HS-27A (cell line): ENCODE measurements around the gene GRIFIN.
"Not testable (repeated sequence)": the region's sequence is repeated elsewhere in the genome, so short reads cannot be mapped to it uniquely, and the experiment has no call there.

ENCODE experiments used
- DNase-seq: peaks from one replicate; pipeline ENCODE4 v3.0.0-alpha.2; 2012; ENCODE audit warnings: low read depth, missing footprints

Gene GRIFIN

GRCh38 chr7:2478399-2478785 is 2.2 kb upstream of the GRIFIN start:
- DNase-seq: no peak

- no peak for DNase-seq
Measured at GRCh38 chr7:2477447-2478398, 1.5 kb upstream of the GRIFIN start.

GRCh38 chr7:2476776-2477446 is 713 bp upstream of the GRIFIN start:
- no peak for DNase-seq

DNA sequence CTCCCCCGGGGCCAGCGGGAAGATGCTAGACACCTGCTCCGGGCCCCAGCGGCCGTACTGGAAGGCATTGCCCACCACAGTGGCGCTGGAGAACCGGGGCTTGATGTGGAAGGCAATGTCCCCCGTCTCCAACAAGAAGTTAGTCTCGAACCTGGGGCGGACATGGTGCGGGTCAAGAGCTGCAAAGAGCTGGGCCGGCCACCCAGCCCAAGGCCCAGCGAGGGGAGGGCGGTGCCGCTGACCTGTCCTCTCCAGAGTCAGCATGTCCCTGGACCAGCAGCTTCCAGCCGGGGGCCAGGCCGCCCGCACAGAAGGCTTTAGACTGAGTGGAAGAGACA is 551 bp downstream of the GRIFIN start:
- no peak for DNase-seq

DNA sequence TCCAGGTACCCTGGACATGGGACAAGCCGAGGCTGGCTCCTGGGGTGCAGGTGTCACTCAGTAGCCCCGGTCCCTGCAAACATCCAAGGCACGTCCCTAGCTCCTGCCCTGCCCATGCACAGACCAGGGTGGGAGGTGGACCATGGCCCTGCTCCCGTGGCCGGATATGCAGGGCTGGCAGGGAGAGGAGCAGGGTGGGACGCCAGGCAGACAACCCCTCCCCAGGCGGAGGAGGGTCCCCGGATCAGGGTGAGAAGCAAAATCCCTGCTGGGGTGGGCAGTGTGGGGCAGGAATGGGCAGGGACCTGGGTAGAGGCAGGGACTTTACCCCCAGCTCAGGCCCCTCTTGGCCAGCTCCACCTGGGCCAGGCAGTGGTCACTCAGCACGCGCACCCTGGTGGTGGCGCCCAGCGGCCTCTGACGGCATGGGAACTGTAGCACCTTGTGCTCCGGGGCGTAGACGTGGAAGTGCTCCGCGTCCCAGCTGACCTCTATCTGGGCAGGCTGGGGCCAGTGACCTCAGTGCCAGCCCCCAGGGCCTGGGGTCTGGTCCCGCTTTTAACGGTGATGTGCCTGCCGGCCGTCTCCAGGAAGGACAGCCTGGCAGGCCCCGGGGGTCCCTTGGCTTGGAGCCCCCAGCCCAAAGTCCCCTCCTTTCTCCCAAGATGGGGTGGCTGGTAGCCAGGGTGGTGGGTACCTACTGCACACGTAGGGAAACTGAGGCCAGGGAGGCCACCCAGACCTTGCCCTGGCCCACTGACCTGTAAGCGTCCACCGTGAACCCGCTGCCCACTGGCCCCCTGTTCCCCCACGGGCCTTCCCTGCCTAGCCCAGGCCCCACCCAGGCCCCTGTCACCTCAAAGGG is 1.2 kb downstream of the GRIFIN start:
- no peak for DNase-seq

DNA sequence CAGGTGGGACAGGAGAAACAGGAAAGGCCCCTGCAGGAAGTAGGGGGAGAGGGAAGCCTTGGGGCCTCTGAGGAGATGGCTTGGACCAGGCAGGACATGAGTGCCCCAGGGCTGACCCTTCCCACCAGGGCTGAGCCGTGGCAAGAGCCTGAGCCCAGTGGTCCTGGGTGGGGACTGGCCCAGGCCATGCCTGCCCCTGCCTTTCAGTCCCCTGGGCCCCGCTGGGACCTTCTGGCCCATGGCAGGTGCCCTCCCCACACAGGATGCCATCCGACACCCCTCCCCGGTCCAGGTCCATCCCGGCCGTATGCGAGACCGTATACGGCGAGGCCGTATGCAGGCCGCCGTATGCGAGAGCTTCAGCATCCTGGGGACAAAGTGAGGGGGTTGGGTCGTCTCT is 2.0 kb downstream of the GRIFIN start:
- no peak for DNase-seq

- no peak for DNase-seq
Measured at GRCh38 chr7:2473496-2474180, 2.6 kb downstream of the GRIFIN start.

GRCh38 chr7:2472739-2473138 is 3.5 kb downstream of the GRIFIN start:
- no peak for DNase-seq

DNA sequence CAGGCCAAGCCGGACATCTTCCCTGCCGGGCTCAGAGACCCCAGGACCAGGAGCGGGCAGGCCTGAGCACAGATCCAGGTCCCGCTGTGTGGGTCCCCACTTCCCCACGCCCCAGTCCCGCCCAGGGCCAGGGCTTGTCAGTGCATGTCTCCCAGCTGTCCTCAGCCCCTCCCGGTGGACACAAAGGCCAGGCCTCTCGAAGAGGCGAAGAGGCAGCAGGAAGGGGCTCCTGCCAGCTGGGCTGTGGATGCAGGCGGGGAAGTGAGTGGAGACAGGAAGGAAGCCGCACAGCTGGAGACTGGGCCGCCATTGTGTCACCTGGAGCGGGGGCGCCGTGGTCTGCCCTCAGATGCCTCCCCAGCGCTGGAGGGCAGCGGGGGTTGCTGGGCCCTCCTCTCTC is 4.8 kb downstream of the GRIFIN start:
- DNase-seq: no peak

DNA sequence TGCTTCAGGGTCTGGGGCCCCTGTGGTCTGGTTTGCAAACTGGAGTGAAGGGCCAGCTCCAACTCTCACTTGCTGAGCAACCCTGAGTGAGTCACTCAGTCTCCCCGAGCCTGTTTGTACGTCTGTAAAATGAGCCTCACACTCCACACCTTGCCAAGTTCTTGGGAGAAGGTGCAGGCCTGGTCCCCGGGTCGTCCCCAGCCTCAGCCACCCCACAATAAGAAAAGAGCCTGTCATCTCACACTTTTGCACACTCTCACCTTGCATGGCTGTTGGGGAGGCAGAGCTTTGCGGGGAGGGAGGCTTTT is 5.2 kb downstream of the GRIFIN start:
- no peak for DNase-seq

- no peak for DNase-seq
Measured at GRCh38 chr7:2470204-2471021, 5.8 kb downstream of the GRIFIN start.

GRCh38 chr7:2469460-2470203 is 6.6 kb downstream of the GRIFIN start:
- DNase-seq: not testable (repeated sequence)

DNA sequence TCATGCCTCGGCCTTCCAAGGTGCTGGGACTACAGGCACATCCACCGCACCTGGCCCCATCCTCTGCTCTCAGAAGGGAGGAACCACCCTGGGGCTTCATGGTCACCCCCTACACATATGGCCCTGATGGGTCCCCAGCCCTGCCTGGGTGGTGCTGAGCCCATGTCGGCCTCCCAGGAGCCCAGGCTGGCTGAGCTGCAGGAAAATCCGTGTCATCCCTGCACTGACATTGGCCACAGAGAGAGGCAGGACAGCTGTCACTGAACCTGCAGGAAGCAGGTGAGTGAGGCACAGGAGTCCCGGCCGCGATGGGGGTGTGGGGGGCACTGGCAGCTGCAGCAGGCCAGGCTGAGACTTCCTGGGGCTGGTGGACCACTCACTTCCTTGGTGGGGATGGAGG is 8.0 kb downstream of the GRIFIN start:
- DNase-seq: no peak

DNA sequence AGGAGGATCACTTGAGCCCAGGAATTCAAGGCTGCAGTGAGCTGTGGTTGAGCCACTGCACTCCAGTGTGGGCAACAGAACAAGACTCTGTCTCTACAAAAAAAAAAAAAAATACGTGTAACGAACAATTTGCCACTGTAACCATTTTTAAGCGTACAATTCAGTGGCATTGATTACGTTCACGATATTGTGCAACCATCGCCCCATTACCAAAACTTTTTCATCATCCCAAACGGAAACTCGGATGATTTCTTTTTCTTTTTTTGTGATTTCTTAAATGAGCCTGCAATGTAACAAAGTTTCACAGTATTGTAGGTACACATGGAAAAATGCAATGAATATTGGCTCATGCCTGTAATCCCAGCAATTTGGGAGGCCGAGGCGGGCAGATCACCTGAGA is 9.5 kb downstream of the GRIFIN start:
- DNase-seq: no peak

DNA sequence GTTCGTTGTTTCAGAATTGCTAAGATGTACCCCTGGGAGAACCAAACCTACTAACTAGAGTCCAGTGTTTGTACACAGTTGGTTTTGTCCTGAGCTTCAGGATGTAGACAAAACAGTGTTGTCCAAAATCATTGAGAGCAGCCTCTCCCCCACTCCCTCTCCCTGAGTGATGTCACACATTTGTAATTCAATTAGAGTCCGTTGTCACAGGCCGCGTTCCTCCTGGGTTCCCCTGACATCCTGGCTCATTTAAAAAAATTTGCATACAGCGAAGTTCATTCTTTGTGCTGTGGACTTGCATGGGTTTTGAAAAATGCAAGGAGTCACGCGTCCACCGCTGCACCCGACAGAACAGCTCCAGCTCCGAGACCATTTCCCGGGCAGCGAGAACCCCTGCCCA is 10.3 kb downstream of the GRIFIN start:
- DNase-seq: no peak

DNA sequence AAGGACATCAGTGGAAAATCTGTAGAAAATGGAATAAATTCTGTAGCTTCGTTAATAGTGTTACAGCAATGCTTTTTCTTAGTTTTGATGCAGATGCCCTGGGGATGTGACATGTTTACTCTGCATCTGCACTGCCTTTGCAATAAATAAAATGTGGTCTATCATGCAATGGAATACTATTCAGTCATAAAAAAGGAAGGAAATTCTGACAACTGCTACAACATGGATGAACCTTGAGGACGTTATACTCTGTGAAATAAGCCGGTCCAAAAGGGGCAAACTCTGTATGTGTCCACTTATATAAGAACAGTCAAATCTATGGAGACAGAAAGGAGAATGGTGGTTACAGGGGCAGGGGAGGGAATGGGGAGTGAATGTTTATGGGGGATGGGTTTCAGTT is 13.5 kb downstream of the GRIFIN start:
- no peak for DNase-seq

GRCh38 chr7:2461268-2462026 is 14.8 kb downstream of the GRIFIN start:
- no peak for DNase-seq

DNA sequence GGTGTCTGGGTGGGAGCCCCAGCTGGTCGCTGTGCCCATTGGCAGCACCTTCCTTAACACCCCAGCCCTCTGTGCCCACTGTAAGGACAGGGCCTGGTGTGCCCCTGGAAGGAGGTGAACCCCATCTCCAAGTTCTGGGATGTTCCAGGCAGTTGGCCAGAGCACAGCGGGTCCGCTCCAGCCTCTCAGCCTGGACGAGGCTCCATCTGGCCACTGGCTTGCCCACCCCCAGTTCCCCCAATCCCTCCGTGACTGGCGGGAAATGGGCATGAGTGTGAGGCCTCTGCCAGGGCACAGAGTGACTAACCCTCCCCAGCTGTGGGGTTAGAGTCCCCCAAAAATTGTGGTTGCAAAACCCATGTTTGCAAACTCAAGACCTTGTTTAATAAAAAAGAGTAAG is 15.6 kb downstream of the GRIFIN start:
- no peak for DNase-seq

GRCh38 chr7:2460188-2460587 is 16.0 kb downstream of the GRIFIN start:
- no peak for DNase-seq

DNA sequence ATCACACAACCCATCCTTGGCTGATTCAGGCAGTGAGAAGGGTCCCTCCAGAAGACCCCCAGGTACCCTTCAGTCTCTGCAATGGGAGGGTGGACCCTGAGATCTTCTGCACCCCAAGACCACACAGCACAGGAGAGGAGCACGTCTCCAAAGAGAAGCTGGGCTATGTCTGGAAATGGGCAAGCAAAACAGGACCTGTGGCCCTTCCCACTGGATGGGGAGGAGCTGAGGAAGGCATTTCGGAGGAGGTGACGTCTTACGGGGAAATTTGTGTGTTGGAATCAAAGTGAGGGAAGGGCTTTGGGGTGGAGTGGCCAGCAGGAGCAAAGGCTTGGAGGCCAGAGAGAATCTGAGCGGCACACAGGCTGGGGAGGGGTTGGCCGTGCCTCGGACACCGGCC is 16.5 kb downstream of the GRIFIN start:
- DNase-seq: no peak
